DOHH2 (cell line): ENCODE results near the gene ZNF410.

Source experiments
- CTCF ChIP-seq: fragments of 200-600 bp; sonication (generic); IDR thresholded peaks from one replicate; pipeline ENCODE4 v1.5.1; 2014; ENCODE audit warnings: antibody characterized with exemption, mild to moderate bottlenecking, low read depth, low read length; ENCODE audit not compliant: poor library complexity, severe bottlenecking
- EZH2phosphoT487 ChIP-seq: fragments of 200-600 bp; sonication (generic); IDR thresholded peaks from 2 replicates; pipeline ENCODE4 v1.6.1; 2017; ENCODE audit warnings: borderline replicate concordance, mild to moderate bottlenecking, antibody characterized with exemption, low read length, moderate library complexity, mixed read lengths

GRCh38 chr14:73843296-73843695 lies 43.4 kb upstream of the ZNF410 start:
- no peak for TF ChIP-seq CTCF
- TF ChIP-seq EZH2phosphoT487 = no peak
